GM20431 (cell line): Measurements from ENCODE around the gene FYCO1.

Source experiments
- in situ Hi-C: fragments of 300-500 bp; cut with MseI, MboI; formaldehyde crosslinking; loops from one replicate; pipeline ENCODE4 v1.15.0; 2020; ENCODE audit warnings: low sequenced_read_pairs; ENCODE audit not compliant: unreplicated experiment

FYCO1 gene

DNA sequence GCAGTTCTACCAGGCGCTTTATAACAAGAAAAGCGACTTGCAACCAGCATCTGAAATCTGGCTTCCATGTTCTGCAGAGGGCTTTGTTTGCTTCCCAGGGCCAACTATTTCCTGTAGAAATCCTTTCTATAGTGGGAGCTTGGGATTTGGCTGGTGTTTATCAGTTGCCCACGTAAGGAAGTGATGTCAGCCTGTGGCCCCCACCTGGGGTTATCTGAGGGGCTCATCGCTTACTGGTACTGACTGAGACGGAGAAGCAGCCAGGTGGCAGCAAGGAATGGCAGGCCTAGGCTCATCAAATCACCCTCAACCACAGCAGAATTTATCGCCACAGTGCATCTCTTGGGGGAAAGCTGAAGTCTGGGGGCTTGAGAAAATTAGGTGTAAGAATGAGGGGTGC is 123.8 kb downstream of the FYCO1 start:
- in situ Hi-C loops = no loop called here

DNA sequence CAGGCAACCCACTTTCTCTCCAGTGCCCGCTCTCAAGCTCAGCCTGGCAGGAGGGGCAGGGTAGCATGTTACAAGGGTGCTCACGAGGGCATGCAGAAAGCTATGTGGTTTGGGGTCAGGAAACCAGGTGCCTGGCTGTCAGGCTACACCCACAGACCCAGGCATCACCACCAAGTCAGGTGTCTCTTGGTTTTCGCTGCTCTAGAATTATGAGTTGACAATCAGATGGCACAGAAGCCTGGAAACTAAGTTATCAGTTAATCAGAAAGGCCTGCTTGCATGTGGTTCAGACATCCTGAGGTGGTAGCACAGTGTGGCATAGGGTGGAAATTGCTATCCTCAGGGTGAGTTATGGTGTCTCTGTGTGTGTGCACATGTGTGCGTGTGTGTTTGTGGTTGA is 125.5 kb downstream of the FYCO1 start:
- in situ Hi-C loops = no loop called here

DNA sequence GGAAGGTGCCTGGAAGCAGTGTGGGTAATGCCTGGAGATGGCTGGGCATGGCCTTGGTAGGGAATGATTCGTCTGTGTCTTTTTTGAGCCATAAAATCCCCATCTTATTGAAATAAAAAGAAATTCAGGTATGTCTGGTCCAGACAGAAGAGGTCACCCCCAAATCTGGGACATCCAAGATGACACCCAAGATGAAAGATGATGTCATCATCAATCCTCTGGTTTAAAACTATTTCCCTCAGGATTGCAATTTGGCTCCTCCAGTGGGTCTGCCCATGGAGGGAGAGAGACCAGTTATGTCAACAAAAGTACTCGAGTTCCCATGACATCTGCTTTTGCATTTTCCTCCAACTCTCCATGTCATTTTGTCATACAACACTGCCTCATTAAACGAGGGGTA is 126.0 kb downstream of the FYCO1 start:
- in situ Hi-C loops = no loop called here

DNA sequence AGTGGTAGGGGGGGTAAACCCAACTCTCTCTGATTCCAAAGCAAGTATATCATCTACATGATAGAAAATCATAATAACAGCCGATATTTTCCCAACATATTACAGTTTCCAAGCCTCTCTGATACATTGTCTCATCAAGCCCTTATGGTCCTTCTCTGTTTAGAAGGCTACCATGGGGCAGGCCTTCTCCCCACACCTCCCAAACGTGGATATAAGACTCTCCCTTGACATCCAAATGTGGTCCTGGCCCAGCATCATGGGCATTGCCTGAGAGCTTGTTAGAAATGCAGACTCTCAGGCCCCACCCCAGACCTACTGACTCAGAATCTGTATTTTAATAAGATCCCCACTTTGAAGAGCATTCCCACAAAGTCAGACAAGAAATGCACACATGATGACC is 127.0 kb downstream of the FYCO1 start:
- in situ Hi-C loops = no loop called here

DNA sequence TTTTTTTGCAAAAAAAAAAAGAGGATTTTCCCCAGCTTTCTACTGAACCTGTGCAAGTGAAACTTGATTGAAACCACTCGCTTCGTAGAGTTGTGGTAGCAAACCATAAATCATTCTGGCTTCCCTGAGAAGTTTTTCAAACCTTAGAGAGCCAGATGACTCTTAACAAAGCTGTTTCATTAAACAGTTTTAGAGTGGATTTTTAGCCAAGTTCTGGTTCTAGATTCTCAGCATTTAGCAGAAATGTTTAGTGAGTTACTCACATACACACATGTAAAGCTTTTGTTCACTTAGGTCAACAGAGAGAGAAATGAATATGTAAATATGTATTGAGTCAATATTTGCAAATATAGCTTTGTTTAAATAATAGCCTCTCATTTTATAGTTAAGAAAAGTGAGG is 127.4 kb downstream of the FYCO1 start:
- in situ Hi-C loops = no loop called here
